SK-N-SH (cell line): Measurements from ENCODE around the gene SMYD3. TPM values are rescaled to one million over a fixed set of nuclear protein-coding genes. Genes with fewer than 3 reads are reported as not detected.

Experiments
- CTCF ChIA-PET: fragments of 300-600, 350-600 bp; formaldehyde crosslinking; extraction: SDS; loops from one replicate; lab custom pipeline; 2021; lab: Yijun Ruan, JAX
- POLR2A ChIA-PET: fragments of 350-600 bp; sonication (Branson Sonifier 250); formaldehyde crosslinking; extraction: SDS; loops from one replicate; lab custom pipeline; 2020; ENCODE audit warnings: antibody characterized with exemption, inconsistent platforms; lab: Yijun Ruan, JAX
- DNase-seq: peaks from one replicate; pipeline ENCODE4 v3.0.0; 2012
- H2AFZ ChIP-seq: fragments of 200-600 bp; sonication (generic); 2 replicates; pipeline ENCODE4 v1.8.1; 2016; ENCODE audit warnings: antibody characterized with exemption, mild to moderate bottlenecking, low read depth
- H3F3A ChIP-seq: fragments of 200-600 bp; sonication (generic); replicated peaks from 2 replicates; pipeline ENCODE3; 2016; ENCODE audit warnings: antibody characterized with exemption, mild to moderate bottlenecking; ENCODE audit not compliant: insufficient read depth
- H3K27ac ChIP-seq, 2 experiments: fragments of 200-500 bp in 1 of 2; fragments of 200-600 bp in 1 of 2; sonication (Bioruptor generic) in 1 of 2; sonication (generic), shearing (Covaris generic) in 1 of 2; 2 replicates each; pipeline versions ENCODE4 v1.5.1 to v1.6.1; 2014 to 2016; ENCODE audit warnings: low read depth in 2 of 2, inconsistent platforms in 1 of 2, low read length in 1 of 2, mild to moderate bottlenecking in 1 of 2, mixed read lengths in 1 of 2
- H3K27me3 ChIP-seq: fragments of 200-600 bp; sonication (generic), shearing (Covaris generic); 2 replicates; pipeline ENCODE4 v1.6.1; 2016; ENCODE audit warnings: mixed run types; ENCODE audit not compliant: insufficient read depth
- H3K36me3 ChIP-seq, 2 experiments: fragments of 200-500 bp in 1 of 2; fragments of 200-600 bp in 1 of 2; sonication (Bioruptor generic) in 1 of 2; sonication (generic) in 1 of 2; replicated peaks in 1 of 2; 2 replicates each; pipeline versions ENCODE3 to v1.5.1; 2014 to 2016; ENCODE audit warnings: low read length in 1 of 2, mild to moderate bottlenecking in 1 of 2; ENCODE audit not compliant: insufficient read depth in 2 of 2, control insufficient read depth in 1 of 2
- H3K4me1 ChIP-seq, 2 experiments: fragments of 200-500 bp in 1 of 2; fragments of 200-600 bp in 1 of 2; sonication (Bioruptor generic) in 1 of 2; sonication (generic), shearing (Covaris generic) in 1 of 2; 2 replicates each; pipeline versions ENCODE4 v1.5.1 to v1.6.1; 2014 to 2016; ENCODE audit warnings: low read depth in 1 of 2, low read length in 1 of 2, mixed run types in 1 of 2; ENCODE audit not compliant: insufficient read depth in 2 of 2, control insufficient read depth in 1 of 2
- H3K4me2 ChIP-seq: fragments of 200-600 bp; sonication (generic), shearing (Covaris generic); 2 replicates; pipeline ENCODE4 v1.6.1; 2017; ENCODE audit warnings: mixed run types
- H3K4me3 ChIP-seq, 2 experiments: fragments of 200-500 bp in 1 of 2; fragments of 200-600 bp in 1 of 2; sonication (Bioruptor generic) in 1 of 2; sonication (generic), shearing (Covaris generic) in 1 of 2; 2 replicates each; pipeline versions ENCODE4 v1.5.1 to v1.8.1; 2014 to 2016; ENCODE audit warnings: low read depth in 2 of 2, inconsistent platforms in 1 of 2, low read length in 1 of 2, mild to moderate bottlenecking in 1 of 2, mixed read lengths in 1 of 2, moderate library complexity in 1 of 2
- H3K79me2 ChIP-seq: fragments of 200-600 bp; sonication (generic); 2 replicates; pipeline ENCODE4 v1.8.1; 2017; ENCODE audit warnings: mild to moderate bottlenecking; ENCODE audit not compliant: insufficient read depth
- H3K9ac ChIP-seq: fragments of 200-600 bp; sonication (generic); 2 replicates; pipeline ENCODE4 v1.6.1; 2017; ENCODE audit warnings: mixed run types
- H3K9me2 ChIP-seq: fragments of 200-600 bp; sonication (generic); 2 replicates; pipeline ENCODE4 v1.6.1; 2017; ENCODE audit warnings: mixed run types
- H3K9me3 ChIP-seq: fragments of 200-600 bp; sonication (generic); 2 replicates; pipeline ENCODE4 v1.6.1; 2017; ENCODE audit warnings: mixed run types, mild to moderate bottlenecking, moderate library complexity
- H4K20me1 ChIP-seq: fragments of 200-600 bp; sonication (generic); 2 replicates; pipeline ENCODE4 v1.6.1; 2017; ENCODE audit warnings: mild to moderate bottlenecking, mixed run types; ENCODE audit not compliant: insufficient read depth
- CHD2 ChIP-seq: fragments of 150-350 bp; IDR thresholded peaks from 2 replicates; pipeline ENCODE4 v1.6.1; 2018; ENCODE audit warnings: low read length; ENCODE audit not compliant: partially characterized antibody
- CTCF ChIP-seq: fragments of 200-600 bp; sonication (generic); IDR thresholded peaks from 2 replicates; pipeline ENCODE4 v1.6.1; 2017; ENCODE audit warnings: antibody characterized with exemption, mild to moderate bottlenecking, moderate library complexity
- ELF1 ChIP-seq: IDR thresholded peaks from 2 replicates; pipeline ENCODE4 v1.4.0; 2012
- FOSL2 ChIP-seq: IDR thresholded peaks from 2 replicates; pipeline ENCODE4 v1.4.0; 2012; ENCODE audit warnings: low read depth, mild to moderate bottlenecking, moderate library complexity, borderline replicate concordance
- FOXJ3 ChIP-seq: sonication (generic); formaldehyde crosslinking; IDR thresholded peaks from 2 replicates; pipeline ENCODE4 v1.5.1; 2020; ENCODE audit warnings: mild to moderate bottlenecking, missing genetic modification reagents
- FOXM1 ChIP-seq: IDR thresholded peaks from 2 replicates; pipeline ENCODE4 v1.4.0; 2012; ENCODE audit warnings: low read depth, mild to moderate bottlenecking
- GATA2 ChIP-seq: sonication (generic); formaldehyde crosslinking; IDR thresholded peaks from 2 replicates; pipeline ENCODE4 v1.5.0; 2020; ENCODE audit warnings: mild to moderate bottlenecking, missing genetic modification reagents
- JUND ChIP-seq: IDR thresholded peaks from 2 replicates; pipeline ENCODE4 v1.4.0; 2012
- MEF2A ChIP-seq: IDR thresholded peaks from 2 replicates; pipeline ENCODE4 v1.4.0; 2012; ENCODE audit warnings: low read depth, borderline replicate concordance
- NRF1 ChIP-seq: IDR thresholded peaks from 2 replicates; pipeline ENCODE4 v1.6.1; 2012; ENCODE audit warnings: low read depth, mild to moderate bottlenecking, low read length
- PBX3 ChIP-seq: IDR thresholded peaks from 2 replicates; pipeline ENCODE4; 2012
- POLR2AphosphoS5 ChIP-seq: IDR thresholded peaks from 2 replicates; pipeline ENCODE4 v1.6.1; 2012; ENCODE audit warnings: low read depth, low read length
- REST ChIP-seq: IDR thresholded peaks from 2 replicates; pipeline ENCODE4 v1.6.1; 2012; ENCODE audit warnings: mild to moderate bottlenecking, low read depth, low read length, moderate library complexity
- RFX5 ChIP-seq: IDR thresholded peaks from 2 replicates; pipeline ENCODE4 v1.6.1; 2012; ENCODE audit warnings: mild to moderate bottlenecking, improper control_type of control experiment, low read length
- RXRA ChIP-seq: IDR thresholded peaks from 2 replicates; pipeline ENCODE4 v1.4.0; 2012; ENCODE audit warnings: low read depth, mild to moderate bottlenecking, borderline replicate concordance
- SMC3 ChIP-seq: IDR thresholded peaks from 2 replicates; pipeline ENCODE4 v1.6.1; 2012; ENCODE audit warnings: low read depth, low read length, improper control_type of control experiment
- TAF1 ChIP-seq: IDR thresholded peaks from 2 replicates; pipeline ENCODE4 v1.6.1; 2012; ENCODE audit warnings: low read depth, mild to moderate bottlenecking, low read length, moderate library complexity, borderline replicate concordance
- TCF12 ChIP-seq: IDR thresholded peaks from 2 replicates; pipeline ENCODE4 v1.4.0; 2012
- TEAD4 ChIP-seq: IDR thresholded peaks from 2 replicates; pipeline ENCODE4 v1.4.0; 2012; ENCODE audit warnings: mild to moderate bottlenecking, borderline replicate concordance; ENCODE audit not compliant: insufficient read depth
- USF1 ChIP-seq: IDR thresholded peaks from 2 replicates; pipeline ENCODE4 v1.4.0; 2012; ENCODE audit warnings: low read depth, borderline replicate concordance
- USF2 ChIP-seq: fragments of 150-350 bp; IDR thresholded peaks from 2 replicates; pipeline ENCODE4 v1.6.1; 2017; ENCODE audit warnings: antibody characterized with exemption, low read length, low read depth, borderline replicate concordance
- WGBS: methylation state at CpG from one replicate; pipeline ENCODE4 v1.1.6; 2017; ENCODE audit warnings: low lambda C conversion rate; 5-methylcytosine and 5-hydroxymethylcytosine counted together
- polyA plus RNA-seq, 3 experiments: library from polyadenylated mRNA; depleted of rRNA; stranded (reverse); fragments of >200 nt; gene quantifications; 2 replicates each; pipeline ENCODE4 v1.2.3, GENCODE V29; 2012

Gene SMYD3
- polyA plus RNA-seq, 1 of the 3 experiments (the other 2 are of a cell fraction): 31.4 TPM

- TF ChIP-seq FOSL2: peak; percentile 77
- TF ChIP-seq RXRA: peak; percentile 86; the same call in 1 of the 2 replicates
- no peak for TF ChIP-seq GATA2
- TF ChIP-seq TEAD4: peak; percentile 87
- TF ChIP-seq MEF2A: no peak
- no peak for TF ChIP-seq USF2
- TF ChIP-seq JUND: peak; percentile 82
- TF ChIP-seq ELF1: no peak
- TF ChIP-seq PBX3: peak; percentile 84
- TF ChIP-seq RFX5: no peak
- TF ChIP-seq, all 33 proteins: peak for 12
These were observed 509.4 kb downstream of the SMYD3 start (continued) for GRCh38 chr1:245997471-245998258.

- no peak overlapping the region for H3K9ac ChIP-seq
- CTCF ChIA-PET: no interaction called here
- H3K4me3 ChIP-seq: no peak overlapping the region
- no peaks in the 10 kb centered on the region for H4K20me1 ChIP-seq
- no peaks in the 10 kb centered on the region for H3K9me3 ChIP-seq
- no peaks in the 10 kb centered on the region for H3K9me2 ChIP-seq
- H3K27ac ChIP-seq: peak overlapping the region; percentile 52 to 99; a peak in 3 of 4 replicates
- POLR2A ChIA-PET: no interaction called here
- no peak overlapping the region for H3K4me2 ChIP-seq
- H3K4me1 ChIP-seq: peaks cover 0 to 35% of the 10 kb centered on the region in 2 experiments; a peak in 2 of 4 replicates
- DNase-seq: no peak
- no peaks in the 10 kb centered on the region for H3K27me3 ChIP-seq
- no peaks in the 10 kb centered on the region for H3K36me3 ChIP-seq
- peaks cover 3% of the 10 kb centered on the region for H3F3A ChIP-seq
- 93% methylated on average over 15 of the region's 15 CpGs for WGBS
- H3K79me2 ChIP-seq: no peaks in the 10 kb centered on the region
- TF ChIP-seq TEAD4 (no peak), POLR2AphosphoS5 (no peak), SMC3 (no peak), USF1 (no peak), CHD2 (no peak), ELF1 (no peak), FOXM1 (no peak), TCF12 (no peak), TAF1 (no peak), NRF1 (no peak), MEF2A (no peak), RXRA (no peak), FOXJ3 (CRISPR knock-in tag) (no peak), REST (no peak), CTCF (no peak)
- H2AFZ ChIP-seq: no peak overlapping the region
These were observed 510.3 kb downstream of the SMYD3 start for GRCh38 chr1:245996811-245997210.
